NCI-H69 (cell line): ENCODE data around the gene UROC1.

Source experiments
- DNase-seq: peaks from one replicate; lab custom pipeline; 2025; lab: John Stamatoyannopoulos, UW

UROC1 gene

DNA sequence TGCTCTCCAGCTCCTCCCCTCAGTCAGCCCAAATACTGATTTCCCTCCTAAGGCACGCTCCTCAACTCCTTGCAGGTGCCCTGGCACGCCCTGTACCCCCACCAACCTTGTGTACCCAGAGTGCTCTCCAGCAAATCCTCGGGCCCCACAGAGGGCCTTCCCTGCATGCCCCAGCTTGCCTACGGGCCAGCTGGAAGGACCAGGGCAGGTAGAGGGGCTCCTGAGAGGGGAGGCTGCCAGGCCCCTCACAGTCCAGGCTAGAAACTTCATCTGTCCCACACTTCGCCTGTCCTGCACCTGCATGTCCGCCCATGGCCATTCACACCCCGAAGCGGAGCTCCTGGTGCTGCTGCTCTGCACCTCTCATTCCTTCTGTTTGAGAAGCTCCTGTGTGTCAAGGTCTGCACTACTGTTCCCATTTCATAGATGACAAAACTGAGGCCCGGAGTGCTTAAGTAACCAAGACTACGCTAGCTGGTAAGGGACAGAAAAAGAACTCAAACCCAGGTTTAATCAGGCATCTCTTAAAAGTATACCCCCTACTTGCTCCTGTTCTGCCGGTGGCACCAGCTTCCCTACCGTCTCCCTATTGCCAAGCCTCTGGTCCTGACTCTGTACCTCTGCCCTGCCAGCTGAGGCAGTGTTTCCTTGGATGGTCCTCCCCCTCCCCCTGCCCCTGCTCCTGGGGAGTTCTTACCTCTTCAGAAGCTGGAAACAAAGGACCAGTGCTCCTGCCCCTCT, 77.4 kb downstream of the UROC1 start:
- DNase-seq, result no peak

- DNase-seq, result no peak
These were observed 78.1 kb downstream of the UROC1 start for GRCh38 chr3:126439346-126439967.

DNA sequence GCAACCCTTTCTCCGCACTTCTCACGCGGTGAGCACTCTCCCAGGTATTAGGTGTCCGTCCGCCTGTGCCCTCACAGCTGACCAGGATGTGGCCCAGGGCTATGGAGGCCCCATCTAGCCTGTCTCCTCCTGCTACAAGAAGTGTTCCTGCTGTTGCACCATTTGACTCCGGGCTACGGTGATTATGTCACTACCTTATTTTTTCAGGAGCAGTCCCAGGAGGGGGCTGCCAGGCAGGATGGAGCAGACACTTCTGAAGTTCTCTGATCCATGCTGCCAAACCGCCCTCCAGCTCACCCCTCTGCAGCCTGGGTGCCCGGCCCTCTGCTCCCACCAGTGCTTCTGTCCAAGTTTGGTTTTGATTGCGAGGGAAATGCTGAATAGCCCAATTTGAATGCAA, 78.8 kb downstream of the UROC1 start:
- DNase-seq, result no peak

DNA sequence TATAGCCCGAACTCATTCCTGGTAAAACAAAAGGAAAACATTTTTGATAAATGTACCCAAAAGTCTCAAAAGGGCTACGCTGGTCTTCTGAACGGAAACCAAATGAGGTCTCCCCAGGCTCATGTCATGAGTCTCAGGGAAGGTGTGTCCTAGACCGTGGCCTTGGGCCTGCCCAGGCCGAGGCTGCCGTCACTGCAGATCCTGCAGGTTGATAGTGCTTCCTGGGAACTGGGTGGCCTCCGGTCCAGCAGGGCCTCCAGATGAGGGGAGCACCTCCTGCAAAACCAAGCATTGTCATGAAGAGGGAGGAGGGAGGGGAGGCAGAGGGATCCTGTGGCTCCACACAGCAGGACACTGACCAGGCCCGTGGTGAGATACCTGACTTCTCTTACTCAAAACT, 79.4 kb downstream of the UROC1 start:
- no peak for DNase-seq

DNA sequence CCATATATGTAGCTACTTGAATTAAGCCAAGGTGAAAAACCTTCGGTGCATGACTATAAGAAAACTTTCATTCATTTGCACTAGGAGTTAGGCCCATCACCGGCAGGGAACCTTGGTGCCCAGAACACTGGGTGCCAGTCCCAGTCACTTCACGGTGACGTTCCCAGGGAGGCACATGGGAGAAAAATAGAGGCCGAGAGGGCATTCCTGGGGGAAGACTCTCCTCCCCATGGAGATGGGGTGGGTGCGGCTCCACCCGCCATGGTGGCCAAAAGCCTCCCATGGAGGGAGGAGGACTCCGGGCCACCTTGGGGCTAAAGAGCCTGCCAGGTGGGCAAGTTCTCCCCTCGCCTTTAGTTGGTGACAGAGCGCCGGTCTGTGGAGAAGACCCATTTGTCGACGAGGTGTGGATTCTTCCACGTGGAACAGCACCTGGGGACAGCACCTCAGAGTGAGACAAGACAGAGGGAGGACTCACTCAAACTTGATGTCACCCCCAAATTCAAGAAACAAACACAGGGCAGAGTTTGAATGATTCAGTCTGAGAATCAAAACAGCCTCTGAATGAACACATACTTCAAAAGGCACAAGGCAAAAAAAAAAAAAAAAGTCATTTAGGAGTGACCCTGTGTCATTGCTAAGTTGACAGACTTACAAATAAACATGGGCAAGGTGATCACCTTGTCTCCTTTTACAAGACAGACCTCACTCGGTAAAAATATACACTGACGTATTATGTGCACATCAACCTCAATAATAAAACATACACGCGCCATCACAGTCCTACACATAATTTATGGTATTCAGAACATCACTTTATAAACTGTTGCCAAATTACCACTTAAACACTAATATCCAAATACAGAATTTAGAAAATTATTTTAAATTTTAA, 80.5 kb downstream of the UROC1 start:
- no peak for DNase-seq

- no peak for DNase-seq
These were observed 81.9 kb downstream of the UROC1 start for GRCh38 chr3:126435456-126436315.

DNA sequence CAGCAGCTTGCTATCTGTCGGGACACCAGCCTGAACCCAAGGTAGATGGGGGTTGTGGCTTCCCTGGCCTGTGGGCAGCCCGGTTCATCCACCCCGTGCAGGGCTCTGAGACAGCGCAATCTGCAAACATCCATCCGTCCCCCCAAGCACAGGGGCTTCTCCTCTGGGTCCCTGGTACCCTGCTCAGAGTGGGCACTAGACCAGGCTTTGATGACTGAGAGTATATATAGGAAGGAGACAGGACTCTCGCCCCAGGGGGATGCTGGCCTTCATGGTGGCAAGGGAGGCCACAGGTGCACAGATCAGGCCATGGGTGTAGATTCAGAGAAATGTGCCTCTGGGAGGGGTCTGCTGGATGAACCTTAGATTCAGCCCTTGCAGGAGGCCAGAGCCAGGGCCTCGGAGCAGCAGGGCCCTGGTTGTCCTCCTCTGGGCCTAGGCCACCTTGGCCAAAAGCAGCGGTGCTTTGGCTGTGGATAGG, 82.6 kb downstream of the UROC1 start:
- no peak for DNase-seq

GRCh38 chr3:126434264-126434590, 83.3 kb downstream of the UROC1 start:
- DNase-seq, result no peak

DNA sequence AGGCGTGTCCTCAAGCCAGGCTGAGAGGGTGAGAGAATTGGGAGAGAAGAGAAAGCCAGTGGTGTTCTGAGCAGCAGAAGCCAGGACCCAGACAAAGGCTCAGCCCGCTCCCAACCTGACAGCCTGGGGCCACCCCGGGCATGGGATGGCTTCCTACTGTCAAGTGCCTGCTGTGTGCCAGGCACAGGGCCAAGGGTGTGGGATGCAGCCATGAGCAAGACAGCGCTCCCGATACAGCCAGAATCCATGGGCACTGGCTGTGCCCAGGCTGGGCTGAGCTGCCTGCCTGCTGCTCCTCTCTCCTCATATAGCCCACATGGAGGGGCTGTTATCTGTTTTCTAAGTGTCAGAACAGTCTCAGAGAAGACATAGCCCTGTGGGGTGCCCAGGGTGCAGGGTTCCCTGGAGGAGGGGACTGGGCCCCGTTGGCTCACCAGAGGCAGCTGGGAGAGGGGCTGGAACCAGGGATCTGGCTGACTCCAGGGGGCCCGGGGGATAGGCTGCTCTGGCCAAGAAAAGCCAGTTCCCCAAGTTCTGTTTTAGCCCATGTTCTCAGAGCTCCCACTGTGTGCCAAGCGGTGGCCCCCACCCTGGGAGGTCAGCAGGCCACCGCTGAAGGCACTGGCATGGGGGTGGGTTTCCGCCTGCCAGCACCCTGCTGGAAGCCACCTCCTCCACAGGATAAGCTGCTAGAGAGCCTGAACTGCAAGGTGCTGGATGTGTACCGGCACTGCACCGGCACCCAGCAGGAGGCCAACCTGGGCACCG, 83.9 kb downstream of the UROC1 start:
- DNase-seq, result peak; percentile 56

- DNase-seq, result no peak
These were observed 84.5 kb downstream of the UROC1 start for GRCh38 chr3:126433105-126433430.

- DNase-seq, result no peak
These were observed 85.0 kb downstream of the UROC1 start for GRCh38 chr3:126432361-126433104.
